GM12872 (cell line): ENCODE results near the gene FAM200A.

Source experiments
- CTCF ChIP-seq: IDR thresholded peaks from 3 replicates; pipeline ENCODE4 v1.5.1; 2011; ENCODE audit warnings: low read depth, mild to moderate bottlenecking, low read length, moderate library complexity; ENCODE audit not compliant: insufficient read depth

FAM200A gene

GRCh38 chr7:99554939-99555338 is 3.0 kb upstream of the FAM200A start:
- no peak for TF ChIP-seq CTCF

- no peak for TF ChIP-seq CTCF
Observed at GRCh38 chr7:99553039-99553438, 1.1 kb upstream of the FAM200A start.

GRCh38 chr7:99551334-99551733 is 580 bp downstream of the FAM200A start:
- TF ChIP-seq CTCF = no peak

GRCh38 chr7:99543916-99544315 is 8.0 kb downstream of the FAM200A start:
- TF ChIP-seq CTCF = no peak

GRCh38 chr7:99543081-99543671 is 8.7 kb downstream of the FAM200A start:
- TF ChIP-seq CTCF = no peak

GRCh38 chr7:99541212-99541611 is 10.7 kb downstream of the FAM200A start:
- no peak for TF ChIP-seq CTCF

- TF ChIP-seq CTCF = no peak
Observed at GRCh38 chr7:99540542-99540941, 11.4 kb downstream of the FAM200A start.
